ENCODE results near the gene PHOX2B. TPM values are rescaled to one million over a fixed set of nuclear protein-coding genes. Genes with fewer than 3 reads are reported as not detected.

The PHOX2B gene
- polyA plus RNA-seq, 1 donor = 16.7 TPM

GRCh38 chr4:41784191-41784979, 35.9 kb upstream of the PHOX2B start:
- no peaks in the 10 kb centered on the region for H3K36me3 ChIP-seq (ENCODE audit: control insufficient read depth, insufficient read depth, low read length)

GRCh38 chr4:41776466-41776865, 27.9 kb upstream of the PHOX2B start:
- Histone ChIP-seq H3K4me1 (ENCODE audit: control insufficient read depth, insufficient read depth, low read length) (no peaks in the 10 kb centered on the region), H3K27ac (ENCODE audit: low read length) (no peak overlapping the region), H3K27me3 (ENCODE audit: control insufficient read depth, insufficient read depth, low read length) (no peaks in the 10 kb centered on the region), H3K9me3 (ENCODE audit: control insufficient read depth, low read depth, low read length) (no peaks in the 10 kb centered on the region), H3K36me3 (ENCODE audit: control insufficient read depth, insufficient read depth, low read length) (no peaks in the 10 kb centered on the region), H3K4me3 (ENCODE audit: low read length) (no peak overlapping the region)
- DNase-seq = no peak
- 70% methylated on average over 2 of the region's 3 CpGs for WGBS (ENCODE audit: insufficient coverage, low lambda C conversion rate)

More at GRCh38 chr4:41784191-41784979, 35.9 kb upstream of the PHOX2B start:
- H3K27ac ChIP-seq (ENCODE audit: low read length) = no peak overlapping the region
- DNase-seq = no peak
- no peak overlapping the region for H3K4me3 ChIP-seq (ENCODE audit: low read length)
- H3K27me3 ChIP-seq (ENCODE audit: control insufficient read depth, insufficient read depth, low read length) = peaks cover 3% of the 10 kb centered on the region
- H3K9me3 ChIP-seq (ENCODE audit: control insufficient read depth, low read depth, low read length) = no peaks in the 10 kb centered on the region
- H3K4me1 ChIP-seq (ENCODE audit: control insufficient read depth, insufficient read depth, low read length) = no peaks in the 10 kb centered on the region
- WGBS (ENCODE audit: insufficient coverage, low lambda C conversion rate) = 84% methylated on average over 6 of the region's 9 CpGs

DNA sequence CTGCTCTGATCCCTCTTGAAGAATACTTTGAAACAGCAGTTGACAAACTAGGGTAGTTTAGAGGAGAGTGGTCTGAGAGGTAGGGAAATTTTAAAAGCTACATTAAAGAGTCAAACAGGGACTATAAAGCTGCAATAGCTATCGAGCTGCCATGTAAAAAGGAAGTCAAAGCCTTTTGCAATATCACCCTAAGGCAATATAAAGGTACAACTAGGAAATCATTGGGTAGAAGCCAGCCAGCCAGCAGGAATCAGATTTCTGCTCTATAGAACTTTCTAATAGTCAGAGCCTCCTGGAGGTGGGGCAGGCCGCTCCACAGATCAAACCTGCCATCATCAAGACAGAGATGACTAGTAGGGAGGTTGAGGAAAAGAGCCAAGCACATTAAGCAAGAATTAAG, 15.2 kb upstream of the PHOX2B start:
- Histone ChIP-seq H3K27me3 (ENCODE audit: control insufficient read depth, insufficient read depth, low read length) (peaks cover 18% of the 10 kb centered on the region), H3K27ac (ENCODE audit: low read length) (no peak overlapping the region), H3K4me1 (ENCODE audit: control insufficient read depth, insufficient read depth, low read length) (no peaks in the 10 kb centered on the region), H3K36me3 (ENCODE audit: control insufficient read depth, insufficient read depth, low read length) (no peaks in the 10 kb centered on the region), H3K4me3 (ENCODE audit: low read length) (no peak overlapping the region), H3K9me3 (ENCODE audit: control insufficient read depth, low read depth, low read length) (no peaks in the 10 kb centered on the region)
- no CpG with 5 or more reads among the region's 2 CpGs for WGBS (ENCODE audit: insufficient coverage, low lambda C conversion rate)
- DNase-seq = no peak

DNA sequence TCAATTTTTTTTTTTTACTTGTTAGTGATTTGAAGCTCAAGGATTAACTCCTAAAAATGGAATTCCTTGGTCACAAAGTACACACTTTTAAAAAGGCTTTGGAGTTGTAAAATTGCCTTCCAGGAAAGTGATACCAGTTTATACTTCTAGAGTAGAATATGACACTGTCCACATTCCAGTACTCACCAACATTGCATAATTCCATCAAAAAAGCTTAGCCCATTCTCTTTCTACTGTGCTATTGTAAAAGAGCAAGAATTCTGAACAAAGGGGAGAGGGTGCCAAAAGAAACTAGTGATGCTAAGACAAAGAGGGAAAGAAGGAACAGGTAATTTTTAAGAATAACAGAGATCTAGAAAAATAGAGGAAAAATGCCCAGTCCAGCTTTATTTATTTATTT, 10.4 kb upstream of the PHOX2B start:
- Histone ChIP-seq H3K27ac (ENCODE audit: low read length) (no peak overlapping the region), H3K4me1 (ENCODE audit: control insufficient read depth, insufficient read depth, low read length) (no peaks in the 10 kb centered on the region), H3K36me3 (ENCODE audit: control insufficient read depth, insufficient read depth, low read length) (no peaks in the 10 kb centered on the region), H3K4me3 (ENCODE audit: low read length) (no peak overlapping the region), H3K27me3 (ENCODE audit: control insufficient read depth, insufficient read depth, low read length) (peaks cover 51% of the 10 kb centered on the region), H3K9me3 (ENCODE audit: control insufficient read depth, low read depth, low read length) (no peaks in the 10 kb centered on the region)
- DNase-seq = no peak

DNA sequence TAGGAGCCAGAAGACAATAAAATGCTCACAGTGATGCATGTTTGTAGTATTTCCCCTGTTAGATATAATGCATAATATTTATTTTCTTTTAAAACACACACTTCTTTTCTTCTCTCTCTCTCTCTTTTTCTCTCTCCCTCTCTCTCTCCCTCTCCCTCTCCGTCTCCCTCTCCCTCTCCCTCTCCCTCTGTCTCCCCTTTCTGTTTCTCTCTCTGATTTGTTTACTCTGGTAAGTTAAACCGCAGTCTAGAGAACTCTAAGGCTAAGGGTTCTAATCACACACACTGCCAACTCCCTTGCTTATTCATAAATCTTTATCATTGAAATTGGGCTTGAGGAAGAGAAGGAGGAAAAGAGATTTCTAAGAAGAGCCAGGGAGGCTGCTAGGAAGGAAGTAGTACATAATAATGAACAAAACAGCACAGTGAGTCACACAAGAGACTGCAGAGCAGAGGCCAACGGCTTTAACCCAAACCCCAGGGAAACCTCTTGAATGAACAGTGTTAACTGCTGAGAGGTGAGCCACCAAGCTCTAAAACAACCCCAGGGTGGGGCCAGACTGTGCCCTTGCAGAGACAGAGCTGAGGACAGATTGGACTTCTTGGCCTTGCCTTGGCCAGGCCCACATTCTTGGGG, 9.1 kb upstream of the PHOX2B start:
- H3K4me1 ChIP-seq (ENCODE audit: control insufficient read depth, insufficient read depth, low read length) = no peaks in the 10 kb centered on the region
- DNase-seq = no peak
- H3K27ac ChIP-seq (ENCODE audit: low read length) = no peak overlapping the region
- H3K4me3 ChIP-seq (ENCODE audit: low read length) = no peak overlapping the region
- no CpG with 5 or more reads among the region's 3 CpGs for WGBS (ENCODE audit: insufficient coverage, low lambda C conversion rate)
- H3K36me3 ChIP-seq (ENCODE audit: control insufficient read depth, insufficient read depth, low read length) = no peaks in the 10 kb centered on the region
- H3K27me3 ChIP-seq (ENCODE audit: control insufficient read depth, insufficient read depth, low read length) = peaks cover 63% of the 10 kb centered on the region
- no peaks in the 10 kb centered on the region for H3K9me3 ChIP-seq (ENCODE audit: control insufficient read depth, low read depth, low read length)

- Histone ChIP-seq H3K9me3 (ENCODE audit: control insufficient read depth, low read depth, low read length) (no peaks in the 10 kb centered on the region), H3K27me3 (ENCODE audit: control insufficient read depth, insufficient read depth, low read length) (peaks cover 88% of the 10 kb centered on the region), H3K4me1 (ENCODE audit: control insufficient read depth, insufficient read depth, low read length) (no peaks in the 10 kb centered on the region), H3K36me3 (ENCODE audit: control insufficient read depth, insufficient read depth, low read length) (no peaks in the 10 kb centered on the region), H3K4me3 (ENCODE audit: low read length) (no peak overlapping the region), H3K27ac (ENCODE audit: low read length) (no peak overlapping the region)
- no peak for DNase-seq
Measured at GRCh38 chr4:41753942-41754341, 5.4 kb upstream of the PHOX2B start.

DNA sequence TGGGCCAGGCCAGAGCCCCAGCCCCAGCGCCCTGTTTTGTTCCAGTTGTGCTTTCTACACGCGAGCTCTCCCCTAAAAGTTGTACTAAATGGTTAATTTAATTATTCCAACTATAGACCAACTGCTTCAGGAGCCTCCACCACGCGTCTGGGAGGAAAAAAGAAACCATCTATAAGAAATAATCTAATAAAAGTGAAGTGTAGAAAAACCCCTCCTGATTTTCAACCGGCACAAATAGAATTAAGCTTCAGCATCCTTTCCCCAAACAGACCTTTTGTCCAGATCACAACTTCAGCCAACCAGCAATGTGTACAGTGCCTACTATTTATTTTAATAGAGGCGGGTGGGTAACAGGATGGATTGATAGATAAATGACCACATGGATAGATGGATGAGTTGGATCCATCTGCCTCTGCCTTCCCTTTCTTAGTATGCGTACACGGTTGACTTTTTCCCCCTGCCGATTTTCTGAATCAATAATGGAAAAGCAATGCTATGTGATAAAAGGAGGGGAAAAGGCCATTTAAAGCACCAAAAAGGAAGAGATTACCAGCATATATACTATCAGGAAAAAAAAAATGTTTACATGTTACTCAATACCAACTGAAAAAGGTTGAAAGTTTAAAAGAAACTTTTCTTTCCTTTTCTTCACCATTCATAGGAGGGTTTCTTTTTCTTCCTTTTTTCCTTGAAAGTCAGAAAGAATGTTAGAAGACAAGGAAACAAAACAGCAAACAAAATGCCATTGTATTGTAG, 3.7 kb upstream of the PHOX2B start:
- H3K27ac ChIP-seq (ENCODE audit: low read length) = no peak overlapping the region
- H3K36me3 ChIP-seq (ENCODE audit: control insufficient read depth, insufficient read depth, low read length) = no peaks in the 10 kb centered on the region
- WGBS (ENCODE audit: insufficient coverage, low lambda C conversion rate) = 0% methylated on average over 1 of the region's 10 CpGs
- H3K9me3 ChIP-seq (ENCODE audit: control insufficient read depth, low read depth, low read length) = no peaks in the 10 kb centered on the region
- H3K4me3 ChIP-seq (ENCODE audit: low read length) = no peak overlapping the region
- H3K4me1 ChIP-seq (ENCODE audit: control insufficient read depth, insufficient read depth, low read length) = no peaks in the 10 kb centered on the region
- peaks cover 96% of the 10 kb centered on the region for H3K27me3 ChIP-seq (ENCODE audit: control insufficient read depth, insufficient read depth, low read length)
- no peak for DNase-seq

GRCh38 chr4:41751449-41752061, 3.0 kb upstream of the PHOX2B start:
- DNase-seq = no peak
- Histone ChIP-seq H3K27ac (ENCODE audit: low read length) (peak overlapping the region; percentile 30), H3K27me3 (ENCODE audit: control insufficient read depth, insufficient read depth, low read length) (peaks cover 96% of the 10 kb centered on the region), H3K4me1 (ENCODE audit: control insufficient read depth, insufficient read depth, low read length) (no peaks in the 10 kb centered on the region), H3K4me3 (ENCODE audit: low read length) (no peak overlapping the region), H3K36me3 (ENCODE audit: control insufficient read depth, insufficient read depth, low read length) (no peaks in the 10 kb centered on the region), H3K9me3 (ENCODE audit: control insufficient read depth, low read depth, low read length) (peaks cover 1% of the 10 kb centered on the region)
- no CpG with 5 or more reads among the region's 34 CpGs for WGBS (ENCODE audit: insufficient coverage, low lambda C conversion rate)

DNA sequence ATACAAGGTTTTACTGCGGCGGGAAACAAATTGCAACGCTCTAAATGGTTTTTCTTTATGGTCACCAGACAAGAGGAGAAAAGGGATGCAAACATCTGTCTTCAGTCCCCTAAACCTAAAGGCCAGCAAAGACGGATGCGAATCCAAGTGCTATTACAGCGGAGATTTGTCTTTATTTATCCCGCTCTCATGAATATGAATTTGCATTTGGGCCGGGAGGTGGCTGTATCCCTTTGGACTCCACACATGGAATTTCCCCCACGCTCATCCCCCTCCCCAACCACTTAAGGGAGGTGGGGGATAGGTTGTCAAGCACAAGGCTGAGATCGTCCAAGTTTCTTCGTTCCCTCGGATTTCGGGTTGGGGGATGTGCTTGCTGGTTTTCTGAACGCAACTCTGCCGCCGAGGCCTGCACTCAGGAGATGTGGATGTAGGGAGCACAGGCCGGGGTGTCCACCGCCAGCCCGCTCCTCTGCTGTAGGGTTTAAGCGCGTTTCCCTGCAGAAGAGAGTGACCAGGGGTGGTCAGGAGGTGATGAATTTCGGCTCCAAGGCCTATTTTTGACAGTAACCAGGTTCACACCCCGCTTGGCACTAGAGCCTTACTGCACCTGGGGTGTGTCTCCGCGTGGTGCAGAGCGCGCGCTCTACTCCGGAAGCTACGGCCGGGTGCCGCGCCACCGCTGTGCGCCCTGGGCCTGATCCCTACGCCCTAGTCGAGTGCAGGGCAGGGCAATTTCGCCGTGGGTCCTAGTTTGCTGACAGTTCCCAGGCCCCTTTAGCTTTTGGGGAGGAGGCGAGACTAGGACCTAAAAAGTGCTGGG, 2.3 kb upstream of the PHOX2B start:
- H3K4me3 ChIP-seq (ENCODE audit: low read length) = no peak overlapping the region
- peaks cover 5% of the 10 kb centered on the region for H3K9me3 ChIP-seq (ENCODE audit: control insufficient read depth, low read depth, low read length)
- peak in 1 of 2 donors; percentile 13 for DNase-seq
- no peaks in the 10 kb centered on the region for H3K36me3 ChIP-seq (ENCODE audit: control insufficient read depth, insufficient read depth, low read length)
- no peaks in the 10 kb centered on the region for H3K4me1 ChIP-seq (ENCODE audit: control insufficient read depth, insufficient read depth, low read length)
- WGBS (ENCODE audit: insufficient coverage, low lambda C conversion rate) = 0% methylated on average over 1 of the region's 40 CpGs
- peaks cover 97% of the 10 kb centered on the region for H3K27me3 ChIP-seq (ENCODE audit: control insufficient read depth, insufficient read depth, low read length)
- peak overlapping the region; percentile 30 for H3K27ac ChIP-seq (ENCODE audit: low read length)

Data from large intestine (tissue), 3 donors.